ENCODE data around the gene SEC14L3. TPM values are rescaled to one million over a fixed set of nuclear protein-coding genes. Genes with fewer than 3 reads are reported as not detected.

Gene SEC14L3
- total RNA-seq (2022; extraction: Qiagen RNA extraction), result not detected in 5 replicates

DNA sequence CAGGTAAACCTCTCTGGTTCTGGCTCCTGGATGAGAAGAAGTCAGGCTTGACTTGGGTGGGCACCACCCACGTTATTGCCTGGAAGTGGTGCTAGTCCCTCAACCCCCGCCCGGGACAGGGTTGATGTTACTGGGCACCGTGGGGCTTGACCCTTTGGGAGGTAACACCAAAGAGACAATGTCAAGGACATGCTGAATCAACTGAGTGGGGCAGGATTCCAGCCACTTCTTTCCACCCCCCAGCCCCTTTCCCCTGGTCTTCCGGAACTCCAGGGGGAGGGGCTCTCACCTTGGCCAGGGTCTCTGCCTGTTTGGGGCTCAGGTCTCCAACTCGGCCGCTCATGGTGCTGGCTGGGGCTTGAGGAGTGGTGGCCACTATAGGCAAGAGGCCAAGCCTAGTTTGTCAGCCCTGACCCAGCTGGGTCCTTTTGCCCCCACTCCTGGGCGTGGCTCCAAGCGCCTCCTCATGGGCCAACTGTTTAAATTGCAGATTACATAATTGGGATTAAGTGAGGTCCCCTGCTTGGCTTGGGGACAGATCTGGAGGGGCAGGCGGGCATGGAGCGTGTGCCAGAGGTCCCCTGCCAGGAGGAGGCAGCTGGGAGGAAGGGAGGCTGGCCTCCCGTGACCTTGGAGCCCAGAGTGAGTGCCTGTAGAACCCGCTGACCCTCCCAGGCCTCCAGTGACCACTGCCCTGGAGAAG lies at the start of gene SEC14L3:
SEC14L3 (minus strand) TSS at position 402 of the 703 bp plus-strand sequence; CDS start at position 343, 59 bp downstream.

DNA sequence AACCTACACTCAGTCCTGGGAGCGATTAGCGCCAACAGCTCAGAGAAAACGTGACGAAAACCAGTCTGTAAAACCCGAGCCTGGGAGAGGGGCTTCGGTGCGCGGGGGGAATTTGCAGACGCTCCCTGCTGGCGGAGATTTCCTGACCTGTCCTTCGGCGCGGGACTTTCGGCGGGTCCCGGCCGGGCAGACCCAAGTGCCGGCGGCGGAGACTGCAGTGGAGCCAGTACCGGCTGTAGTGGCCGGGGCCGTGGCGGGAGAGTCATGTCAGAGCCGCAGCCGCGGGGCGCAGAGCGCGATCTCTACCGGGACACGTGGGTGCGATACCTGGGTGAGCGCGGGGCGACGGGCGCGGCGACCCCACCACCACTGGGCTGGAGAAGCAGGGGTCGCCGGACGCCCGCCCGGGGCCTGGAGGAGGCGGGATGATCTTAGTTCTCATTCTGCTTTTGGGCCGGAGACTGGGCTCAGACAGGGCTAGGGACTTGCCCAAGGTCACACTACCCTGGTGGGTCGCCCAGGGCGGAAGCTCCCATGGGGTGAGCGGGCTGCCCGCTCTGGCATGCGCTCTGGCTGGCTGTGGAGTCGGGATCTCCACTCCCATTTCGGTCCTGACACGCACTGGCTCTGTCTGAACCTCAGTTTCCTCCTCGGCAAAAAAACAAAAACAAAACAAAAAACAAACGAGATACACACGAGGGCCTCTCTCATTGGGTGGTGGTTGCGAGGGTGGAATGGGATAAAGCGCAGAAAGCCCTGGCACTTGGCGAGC lies 46.0 kb downstream of the SEC14L3 start, which contains the start of gene MTFP1:
MTFP1 (plus strand) TSS at position 153 of the 772 bp plus-strand sequence; CDS start at position 265, 112 bp downstream.

Other genes starting within 250 kb of the SEC14L3 start
- gene LIF, start 225.3 kb downstream of the SEC14L3 start, total RNA-seq (2022; extraction: Qiagen RNA extraction), result 25.0 to 39.1 TPM (median 37.2 TPM) in 5 replicates
- 0.05 TPM in 1 of 5 replicates, not detected in the others for gene OSM, start 205.2 kb downstream of the SEC14L3 start, total RNA-seq (2022; extraction: Qiagen RNA extraction)
- gene CASTOR1, start 182.5 kb downstream of the SEC14L3 start, total RNA-seq (2022; extraction: Qiagen RNA extraction), result 3.7 to 7.2 TPM (median 5.5 TPM) in 5 replicates
- 8.6 to 11.9 TPM (median 11.1 TPM) in 5 replicates for gene TBC1D10A, start 145.1 kb downstream of the SEC14L3 start, total RNA-seq (2022; extraction: Qiagen RNA extraction)
- gene SF3A1, start 115.1 kb downstream of the SEC14L3 start, total RNA-seq (2022; extraction: Qiagen RNA extraction), result 44.1 to 62.3 TPM (median 61.4 TPM) in 5 replicates
- 2.0 to 3.9 TPM (median 3.3 TPM) in 5 replicates for gene CCDC157, start 115.0 kb downstream of the SEC14L3 start, total RNA-seq (2022; extraction: Qiagen RNA extraction)
- gene RNF215, start 84.6 kb downstream of the SEC14L3 start, total RNA-seq (2022; extraction: Qiagen RNA extraction), result 13.8 to 22.0 TPM (median 19.7 TPM) in 5 replicates
- gene SEC14L2, start 75.0 kb downstream of the SEC14L3 start, total RNA-seq (2022; extraction: Qiagen RNA extraction), result 25.7 to 46.7 TPM (median 42.7 TPM) in 5 replicates
- gene MTFP1, start 46.2 kb downstream of the SEC14L3 start, total RNA-seq (2022; extraction: Qiagen RNA extraction), result 67.6 to 78.1 TPM (median 74.0 TPM) in 5 replicates
- gene SEC14L4, start 33.7 kb upstream of the SEC14L3 start, total RNA-seq (2022; extraction: Qiagen RNA extraction), result 4.4 to 6.7 TPM (median 5.9 TPM) in 5 replicates
- gene SEC14L6, start 74.7 kb upstream of the SEC14L3 start, total RNA-seq (2022; extraction: Qiagen RNA extraction), result 0.03 TPM in 1 of 5 replicates, not detected in the others
- gene GAL3ST1, start 102.6 kb upstream of the SEC14L3 start, total RNA-seq (2022; extraction: Qiagen RNA extraction), result 6.1 to 10.2 TPM (median 9.2 TPM) in 5 replicates
- gene PES1, start 119.9 kb upstream of the SEC14L3 start, total RNA-seq (2022; extraction: Qiagen RNA extraction), result 108 to 118 TPM (median 111 TPM) in 5 replicates
- 4.2 to 5.2 TPM (median 4.6 TPM) in 5 replicates for gene TCN2, start 135.2 kb upstream of the SEC14L3 start, total RNA-seq (2022; extraction: Qiagen RNA extraction)
- gene SLC35E4, start 163.8 kb upstream of the SEC14L3 start, total RNA-seq (2022; extraction: Qiagen RNA extraction), result 5.3 to 8.0 TPM (median 7.0 TPM) in 5 replicates
- gene DUSP18, start 195.9 kb upstream of the SEC14L3 start, total RNA-seq (2022; extraction: Qiagen RNA extraction), result 3.5 to 5.3 TPM (median 5.1 TPM) in 5 replicates
- gene OSBP2, start 222.9 kb upstream of the SEC14L3 start, total RNA-seq (2022; extraction: Qiagen RNA extraction), result 10.0 to 12.2 TPM (median 10.8 TPM) in 5 replicates

All from A549 treated with CORT108297 at 1 μM for 4 hours (cell line).